GM12865 (cell line): Measurements from ENCODE around the gene GLT8D2.

Source experiments
- DNase-seq: peaks from one replicate; pipeline ENCODE4 v3.0.0; 2010; ENCODE audit warnings: low read depth
- H3K4me3 ChIP-seq: 2 replicates; pipeline ENCODE4 v1.5.1; 2011; ENCODE audit warnings: mild to moderate bottlenecking, low read depth, low read length, control low read depth
- TF ChIP-seq, protein P1 (sequence below): IDR thresholded peaks from 2 replicates; pipeline ENCODE4 v1.5.1; 2011; ENCODE audit warnings: low read length, control low read depth, low read depth, inconsistent platforms; ENCODE audit not compliant: insufficient read depth; ENCODE audit errors: missing control alignments

GLT8D2 gene

DNA sequence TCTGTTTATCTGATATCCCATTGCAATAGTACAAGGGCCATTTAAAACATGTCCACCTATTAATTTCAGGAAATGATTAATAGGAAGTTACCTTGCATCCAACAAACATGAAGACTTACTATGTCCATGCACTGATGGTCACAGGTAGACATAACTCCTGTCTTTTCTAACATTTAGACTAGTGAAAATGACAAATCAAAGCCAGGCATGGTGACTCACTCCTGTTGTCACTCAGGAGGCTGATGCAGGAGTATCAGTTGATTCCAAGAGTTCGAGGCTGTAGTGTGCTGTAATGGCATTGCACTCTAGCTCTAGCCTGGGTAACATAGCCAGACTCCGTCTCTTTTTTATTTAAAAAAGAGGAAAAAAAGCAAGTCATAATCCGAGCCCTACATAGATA is 105.0 kb downstream of the GLT8D2 start:
- TF ChIP-seq, protein P1, sequence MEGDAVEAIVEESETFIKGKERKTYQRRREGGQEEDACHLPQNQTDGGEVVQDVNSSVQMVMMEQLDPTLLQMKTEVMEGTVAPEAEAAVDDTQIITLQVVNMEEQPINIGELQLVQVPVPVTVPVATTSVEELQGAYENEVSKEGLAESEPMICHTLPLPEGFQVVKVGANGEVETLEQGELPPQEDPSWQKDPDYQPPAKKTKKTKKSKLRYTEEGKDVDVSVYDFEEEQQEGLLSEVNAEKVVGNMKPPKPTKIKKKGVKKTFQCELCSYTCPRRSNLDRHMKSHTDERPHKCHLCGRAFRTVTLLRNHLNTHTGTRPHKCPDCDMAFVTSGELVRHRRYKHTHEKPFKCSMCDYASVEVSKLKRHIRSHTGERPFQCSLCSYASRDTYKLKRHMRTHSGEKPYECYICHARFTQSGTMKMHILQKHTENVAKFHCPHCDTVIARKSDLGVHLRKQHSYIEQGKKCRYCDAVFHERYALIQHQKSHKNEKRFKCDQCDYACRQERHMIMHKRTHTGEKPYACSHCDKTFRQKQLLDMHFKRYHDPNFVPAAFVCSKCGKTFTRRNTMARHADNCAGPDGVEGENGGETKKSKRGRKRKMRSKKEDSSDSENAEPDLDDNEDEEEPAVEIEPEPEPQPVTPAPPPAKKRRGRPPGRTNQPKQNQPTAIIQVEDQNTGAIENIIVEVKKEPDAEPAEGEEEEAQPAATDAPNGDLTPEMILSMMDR, result no peak
- DNase-seq, result no peak
- H3K4me3 ChIP-seq, result no peak overlapping the region
